NCI-H446 (cell line): ENCODE results near the gene KLRB1.
"Not testable (repeated sequence)": the region's sequence is repeated elsewhere in the genome, so short reads cannot be mapped to it uniquely, and the experiment has no call there.

Source experiments
- DNase-seq, 2 experiments: peaks; one replicate each; lab custom pipeline; 2025; lab: John Stamatoyannopoulos, UW

The KLRB1 gene

DNA sequence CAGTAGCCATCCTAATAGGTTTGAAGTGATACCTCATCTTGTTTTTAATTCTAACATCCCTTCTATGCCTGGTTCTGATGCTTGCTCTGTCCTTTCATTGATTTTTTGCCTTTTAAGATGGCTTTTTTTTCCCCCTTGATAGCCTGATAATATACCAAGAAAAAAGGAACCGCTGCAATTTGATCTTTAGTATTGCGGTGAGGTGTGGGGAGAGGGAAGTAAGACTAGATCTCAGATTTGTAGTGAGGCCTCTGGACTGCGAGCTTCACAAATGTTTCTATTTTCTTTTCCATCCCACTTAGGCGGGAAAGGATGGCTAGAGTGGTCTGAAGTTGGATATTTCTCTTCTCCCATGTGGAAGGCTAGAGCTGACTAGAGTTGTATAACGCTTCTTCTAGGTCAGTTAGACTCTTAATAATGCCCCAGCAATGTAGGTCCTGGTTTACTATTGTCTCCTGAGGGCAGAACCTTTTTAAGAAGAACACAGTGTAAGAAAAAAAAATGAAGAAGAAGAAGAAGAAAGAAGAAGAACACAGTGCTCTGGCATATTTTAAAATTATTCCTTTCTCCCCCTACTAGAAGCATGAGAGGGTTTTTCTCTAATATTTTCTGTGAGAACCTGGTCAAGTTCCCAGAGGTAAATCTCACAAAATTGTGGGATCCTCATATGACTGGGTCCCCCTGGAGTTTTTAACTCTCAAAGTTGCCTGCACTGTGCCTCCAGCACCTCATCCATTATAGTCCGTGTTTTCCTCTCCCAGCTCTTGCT, 11.9 kb upstream of the KLRB1 start:
- no peak for DNase-seq

DNA sequence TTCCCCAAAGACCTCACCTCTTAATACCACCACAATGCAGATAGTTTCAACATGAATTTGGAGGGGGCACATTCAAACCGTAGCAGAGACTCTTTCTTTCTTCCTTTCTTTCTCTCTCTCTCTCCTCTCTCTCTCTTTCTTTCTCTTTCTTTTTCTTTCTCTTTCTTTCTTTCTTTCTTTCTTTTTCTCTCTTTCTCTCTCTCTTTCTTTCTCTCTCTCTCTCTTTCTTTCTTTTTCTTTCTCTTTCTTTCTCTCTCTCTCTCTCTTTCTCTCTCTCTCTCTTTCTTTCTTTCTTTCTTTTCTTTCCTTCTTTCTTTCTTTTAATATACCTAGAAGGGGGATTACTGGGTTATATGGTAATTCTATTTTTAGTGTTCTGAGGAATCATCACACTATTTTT, 11.2 kb upstream of the KLRB1 start:
- not testable (repeated sequence) for DNase-seq

DNA sequence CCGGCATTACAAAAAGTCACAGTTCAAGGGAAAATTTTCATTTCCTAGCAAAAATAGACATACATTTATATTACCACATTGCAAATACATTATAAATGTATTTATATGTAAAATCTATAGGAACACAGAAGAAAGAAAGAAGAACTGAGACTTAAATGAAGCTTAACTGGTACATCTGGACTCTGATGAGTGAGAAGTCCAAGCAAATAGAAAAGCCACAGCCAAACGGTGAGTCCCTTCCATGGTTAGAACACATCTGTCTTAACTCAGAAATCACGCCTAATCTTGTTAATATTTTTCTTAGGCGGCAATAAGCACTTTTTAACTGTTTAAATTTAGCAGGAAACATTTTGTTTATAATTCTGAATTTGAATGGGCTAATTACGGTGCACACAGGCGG, 9.4 kb upstream of the KLRB1 start:
- no peak for DNase-seq

DNA sequence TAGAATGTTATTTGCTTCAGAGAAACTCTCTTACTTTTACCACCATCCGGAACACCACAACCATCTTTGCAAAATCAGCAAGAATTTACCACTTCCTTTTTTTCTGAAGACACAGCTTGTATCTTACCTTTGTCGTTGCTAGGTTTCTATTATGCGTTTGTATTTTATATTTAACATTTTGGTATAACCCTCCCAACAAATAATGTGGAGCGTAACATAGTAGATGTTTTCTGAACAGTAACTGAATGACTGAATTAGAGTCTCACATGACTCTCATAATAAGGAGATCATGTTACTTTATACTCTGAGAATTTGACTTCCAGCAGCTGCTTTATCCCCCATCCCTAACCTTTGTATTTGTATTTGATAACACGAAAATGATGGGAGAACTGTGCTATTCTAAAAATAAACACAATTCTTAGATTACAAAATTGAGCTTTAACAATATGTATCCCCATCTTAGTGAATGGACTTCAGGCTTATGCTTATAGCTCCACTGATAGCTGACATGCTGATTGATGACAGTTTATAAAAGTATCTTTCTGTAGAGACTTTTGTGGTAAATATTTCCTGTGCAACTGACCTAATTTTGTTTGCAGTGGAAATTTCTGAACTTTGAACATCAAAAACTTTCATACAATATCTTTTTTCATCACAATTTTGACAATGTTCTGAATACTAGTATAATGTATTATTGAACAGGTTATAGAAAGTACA, 7.9 kb upstream of the KLRB1 start:
- no peak for DNase-seq

DNA sequence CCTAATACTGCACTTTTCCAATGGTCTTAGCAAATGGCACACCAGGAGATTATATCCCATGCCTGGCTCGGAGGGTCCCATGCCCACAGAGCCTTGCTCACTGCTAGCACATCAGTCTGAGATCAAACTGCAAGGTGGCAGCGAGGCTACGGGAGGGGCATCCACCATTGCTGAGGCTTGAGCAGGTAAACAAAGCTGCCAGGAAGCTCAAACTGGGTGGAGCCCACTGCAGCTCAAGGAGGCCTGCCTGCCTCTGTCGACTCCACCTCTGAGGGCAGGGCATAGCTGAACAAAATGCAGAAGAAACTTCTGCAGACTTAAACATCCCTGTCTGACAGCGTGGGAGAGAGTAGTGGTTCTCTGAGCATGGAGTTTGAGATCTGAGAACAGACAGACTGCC, 2.9 kb upstream of the KLRB1 start:
- not testable (repeated sequence) for DNase-seq

DNA sequence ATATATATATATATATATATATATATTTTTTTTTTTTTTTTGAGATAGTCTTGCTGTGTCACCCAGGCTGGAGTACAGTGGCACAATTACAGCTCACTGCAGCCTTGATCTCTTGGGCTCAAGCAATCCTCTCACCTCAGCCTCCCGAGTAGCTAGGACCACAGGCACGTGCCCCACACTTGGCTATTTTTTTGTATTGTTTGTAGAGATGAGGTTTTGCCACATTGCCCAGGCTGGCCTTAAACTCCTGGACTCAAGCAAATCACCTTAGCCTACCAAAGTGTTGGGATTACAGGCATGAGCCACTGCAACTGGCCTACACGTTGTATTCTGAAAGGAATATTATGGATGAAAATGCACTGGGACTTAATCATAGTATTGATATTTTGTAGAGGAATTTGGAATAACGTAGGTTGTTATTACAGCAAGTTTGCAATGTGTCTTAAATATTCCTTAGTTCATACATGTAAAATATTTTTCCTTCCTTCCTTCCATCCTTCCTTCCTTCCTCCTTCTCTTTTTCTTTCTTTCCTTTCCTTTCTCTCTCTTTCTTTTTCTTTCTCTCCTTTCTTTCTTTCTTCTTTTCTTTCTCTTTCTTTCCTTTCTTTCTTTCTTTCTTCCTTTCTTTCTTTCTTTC, 862 bp downstream of the KLRB1 start:
- DNase-seq: no peak

DNA sequence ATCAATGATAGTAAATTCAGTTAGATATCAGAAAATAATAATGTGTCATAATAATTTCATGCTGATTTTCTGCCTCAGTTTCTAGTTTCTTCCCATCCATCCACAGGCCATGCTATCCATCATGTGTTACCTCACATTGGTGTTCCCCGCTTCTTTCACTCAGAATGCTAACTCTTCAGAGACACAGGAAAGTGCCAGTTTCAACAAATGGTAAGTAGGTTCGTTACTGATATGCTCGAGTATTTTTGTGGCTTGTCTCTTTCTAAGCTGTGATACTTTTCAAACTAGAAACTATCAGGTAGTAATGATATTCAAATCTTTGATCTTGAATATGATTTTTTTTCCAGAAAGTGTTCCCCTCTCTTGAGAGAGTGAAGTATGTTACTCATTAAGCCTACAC, 1.5 kb downstream of the KLRB1 start:
- DNase-seq: no peak

DNA sequence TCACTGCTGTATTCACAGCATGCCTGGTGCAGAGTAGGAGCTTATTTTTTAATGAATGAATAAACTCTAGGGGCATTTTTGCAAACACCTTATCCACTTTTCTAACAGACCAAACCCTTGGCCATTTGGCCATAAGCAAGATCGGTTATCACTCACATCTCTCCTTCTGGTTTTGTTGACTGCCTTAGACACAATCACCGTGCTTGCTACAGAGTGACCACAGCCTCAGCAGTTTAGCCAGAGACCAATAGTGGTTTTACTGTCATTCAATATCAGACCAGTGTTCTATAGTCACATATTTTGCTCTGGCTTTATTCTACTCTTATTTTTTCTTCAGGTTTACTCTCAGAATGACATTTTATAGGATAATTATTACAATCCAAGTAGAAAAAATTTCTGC, 2.2 kb downstream of the KLRB1 start:
- DNase-seq: no peak

DNA sequence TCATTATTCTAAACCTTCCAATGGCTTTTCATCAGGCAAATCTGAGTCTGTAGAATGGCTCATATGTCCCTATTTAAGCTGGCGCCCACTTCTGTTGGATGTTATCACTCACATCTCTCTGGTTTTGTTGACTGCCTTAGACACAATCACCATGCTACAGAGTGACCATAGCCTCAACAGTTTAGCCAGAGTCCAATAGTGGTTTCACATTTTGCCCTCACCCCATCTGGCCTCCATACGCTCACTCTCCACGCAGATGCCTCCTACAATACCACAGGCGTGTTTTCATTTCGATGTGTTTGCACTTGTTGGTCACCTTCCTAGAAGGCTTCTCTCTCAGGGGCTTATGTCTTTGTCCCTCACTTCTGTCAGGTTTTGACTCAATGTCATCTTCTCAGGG, 3.4 kb downstream of the KLRB1 start:
- DNase-seq: no peak

DNA sequence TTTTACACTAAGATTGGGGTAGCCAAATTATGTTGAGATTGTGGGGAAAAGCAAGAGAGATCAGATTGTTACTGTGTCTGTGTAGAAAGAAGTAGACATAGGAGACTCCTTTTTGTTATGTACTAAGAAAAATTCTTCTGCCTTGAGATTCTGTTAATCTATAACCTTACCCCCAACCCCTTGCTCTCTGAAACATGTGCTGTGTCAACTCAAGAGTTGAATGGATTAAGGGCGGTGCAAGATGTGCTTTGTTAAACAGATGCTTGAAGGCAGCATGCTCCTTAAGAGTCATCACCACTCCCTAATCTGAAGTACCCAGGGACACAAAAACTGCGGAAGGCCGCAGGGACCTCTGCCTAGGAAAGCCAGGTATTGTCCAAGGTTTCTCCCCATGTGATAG, 7.3 kb downstream of the KLRB1 start:
- not testable (repeated sequence) for DNase-seq

DNA sequence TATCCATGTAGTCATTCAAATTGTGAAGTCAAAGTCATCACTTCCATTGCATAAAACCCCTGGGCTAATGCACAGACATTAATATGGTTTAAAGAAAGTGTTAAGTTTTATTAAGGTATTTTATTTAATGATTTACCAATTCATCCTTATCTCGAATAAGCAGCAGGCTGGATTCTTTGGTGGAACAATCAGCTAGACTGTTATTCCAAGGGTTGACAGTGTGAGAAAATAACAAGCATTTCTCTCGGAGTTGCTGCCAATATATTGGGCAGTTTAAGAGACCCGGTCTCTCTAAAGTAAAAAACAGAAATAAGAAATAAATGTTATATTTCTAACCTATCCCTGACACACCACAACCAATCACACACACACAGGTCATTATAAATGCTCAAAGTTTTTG, 9.4 kb downstream of the KLRB1 start:
- no peak for DNase-seq

DNA sequence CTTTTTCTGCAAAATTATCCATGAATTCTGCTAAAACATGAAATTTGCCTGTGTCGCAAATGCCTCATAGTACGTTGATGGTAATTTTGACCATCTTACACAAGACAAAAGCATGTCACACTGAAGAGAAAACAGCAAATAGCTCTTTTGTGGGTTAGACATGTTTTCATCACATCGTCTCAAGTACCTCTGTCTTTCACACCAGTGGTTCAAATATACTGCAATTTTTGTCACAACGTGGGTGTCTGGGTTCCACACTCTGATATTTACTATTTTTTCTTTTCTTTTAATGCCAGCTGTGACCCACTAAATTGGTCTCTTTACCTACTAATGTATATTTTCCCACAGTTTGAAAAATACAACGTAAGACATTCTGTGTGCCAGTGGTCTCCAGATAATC, 10.4 kb downstream of the KLRB1 start:
- no peak for DNase-seq

DNA sequence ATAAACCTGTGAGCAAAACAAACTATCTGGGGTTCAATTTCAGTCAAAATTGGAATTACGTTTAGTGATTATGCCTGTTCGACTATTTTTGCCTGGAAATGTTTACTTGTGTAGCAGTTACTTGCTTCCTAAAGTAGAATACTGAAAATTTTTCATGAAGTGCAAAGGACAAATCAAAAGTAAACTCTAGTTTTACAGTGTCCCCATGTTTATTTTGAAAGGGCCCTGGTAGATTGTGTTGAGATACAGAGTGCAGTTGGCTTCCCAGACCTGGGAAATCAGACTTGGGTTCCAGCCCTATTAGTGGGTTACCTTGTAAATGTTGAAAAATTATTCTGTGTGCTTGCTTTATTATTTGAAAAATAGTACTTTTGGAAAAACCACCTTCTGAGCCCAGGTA, 17.3 kb downstream of the KLRB1 start:
- no peak for DNase-seq

DNA sequence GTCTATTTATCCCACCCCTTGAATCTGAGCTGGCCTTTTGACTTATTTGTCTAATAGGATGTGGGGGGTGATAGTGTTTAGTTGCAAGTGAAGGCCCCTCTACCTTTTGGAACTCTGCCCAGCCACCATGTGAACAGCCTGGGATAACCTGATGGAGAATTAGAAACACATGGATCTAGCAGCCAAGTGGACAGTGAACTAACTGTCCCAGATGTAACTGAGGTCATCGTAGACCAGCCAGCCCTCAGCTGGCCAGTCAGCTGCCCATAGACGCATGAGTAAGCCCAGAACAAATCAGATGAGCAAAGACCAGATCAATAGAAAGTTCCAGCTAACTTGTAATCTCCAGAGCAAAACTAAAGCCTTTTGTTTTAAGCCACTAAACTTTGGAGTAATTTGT, 19.0 kb downstream of the KLRB1 start:
- no peak for DNase-seq

DNA sequence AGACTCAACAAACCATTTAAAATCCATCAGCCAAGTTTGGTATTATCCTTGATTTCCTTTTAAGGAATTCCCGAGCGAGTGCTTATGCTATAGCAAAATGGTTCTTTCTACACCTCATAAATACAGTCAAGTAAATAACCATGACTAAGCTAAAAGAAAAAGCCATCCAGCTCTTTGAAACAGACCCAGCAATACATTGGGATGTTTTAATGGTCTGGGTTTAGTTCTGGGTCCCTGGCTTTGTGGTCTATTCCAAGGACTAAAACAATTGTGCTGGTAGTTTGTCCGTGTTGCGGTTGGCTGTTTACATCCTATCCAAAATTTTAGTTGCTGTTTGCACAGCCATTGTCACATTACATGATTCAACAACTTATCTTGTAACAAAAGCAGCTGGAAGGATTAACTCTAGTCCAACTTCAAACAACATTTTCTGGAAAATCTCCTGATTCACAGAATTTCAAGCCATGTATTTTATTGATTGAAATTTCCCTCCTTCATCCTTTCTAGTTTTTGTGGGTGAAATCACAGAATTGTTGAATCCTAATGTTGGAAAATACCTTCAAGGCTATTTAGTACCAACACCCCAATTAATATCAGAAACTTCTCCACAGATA, 19.6 kb downstream of the KLRB1 start:
- DNase-seq: no peak

DNA sequence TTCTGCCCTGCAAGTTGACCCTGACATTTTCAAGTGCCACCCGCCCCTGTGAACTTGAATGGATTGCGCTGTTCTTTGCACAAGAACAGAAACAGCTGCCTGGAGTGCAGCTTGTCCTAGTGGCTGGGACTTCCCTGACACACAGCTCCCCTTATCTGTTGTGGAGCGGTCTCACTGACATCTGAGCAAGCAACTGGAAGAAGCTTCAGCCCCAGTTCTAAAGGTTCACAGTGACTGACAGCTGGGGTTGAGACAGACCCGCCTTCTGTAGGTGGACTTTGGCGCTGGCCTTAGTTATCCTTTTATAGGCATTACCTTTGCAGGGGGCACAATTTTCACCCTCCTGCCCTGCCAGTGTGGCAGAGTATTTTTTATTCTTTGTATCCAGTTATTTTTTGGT, 30.0 kb downstream of the KLRB1 start:
- DNase-seq: not testable (repeated sequence)

DNA sequence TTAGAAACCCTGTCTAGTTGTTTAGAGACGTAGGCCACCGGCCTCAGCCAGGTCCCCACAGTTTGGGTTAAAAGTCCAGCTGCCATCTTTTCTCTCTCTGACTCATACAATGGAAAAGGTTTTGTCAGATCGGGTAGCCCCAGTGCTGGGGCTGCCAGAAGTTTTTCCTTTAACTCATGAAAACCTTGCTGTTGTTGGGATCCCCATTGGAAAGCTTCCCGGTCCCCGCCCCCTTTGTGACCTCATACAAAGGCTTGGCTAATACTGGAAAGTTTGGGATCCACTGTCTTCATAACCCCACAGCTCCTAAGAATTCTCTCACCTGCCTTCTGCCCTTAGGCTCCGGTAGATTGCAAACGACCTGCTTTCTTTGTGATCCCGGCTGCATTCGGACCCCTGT, 40.6 kb downstream of the KLRB1 start:
- DNase-seq: not testable (repeated sequence)

DNA sequence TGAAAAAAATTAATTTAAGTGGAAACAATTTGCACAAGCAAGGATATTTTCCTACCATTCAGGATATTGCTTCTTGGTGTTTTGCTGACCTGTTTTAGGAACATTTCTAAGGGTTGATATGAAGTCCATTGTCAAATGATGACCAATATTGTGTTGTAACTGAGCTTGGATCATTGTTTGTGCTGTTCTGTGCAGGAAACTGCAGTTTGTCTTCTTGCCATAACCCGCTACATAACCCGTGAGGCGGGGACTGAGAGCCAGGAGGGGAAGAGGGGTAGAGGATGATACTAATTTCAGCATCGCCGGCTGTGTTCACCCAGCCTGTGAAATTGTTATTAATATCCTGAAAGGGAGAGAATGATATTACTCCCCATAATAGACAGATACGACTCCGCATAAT, 41.6 kb downstream of the KLRB1 start:
- not testable (repeated sequence) for DNase-seq

DNA sequence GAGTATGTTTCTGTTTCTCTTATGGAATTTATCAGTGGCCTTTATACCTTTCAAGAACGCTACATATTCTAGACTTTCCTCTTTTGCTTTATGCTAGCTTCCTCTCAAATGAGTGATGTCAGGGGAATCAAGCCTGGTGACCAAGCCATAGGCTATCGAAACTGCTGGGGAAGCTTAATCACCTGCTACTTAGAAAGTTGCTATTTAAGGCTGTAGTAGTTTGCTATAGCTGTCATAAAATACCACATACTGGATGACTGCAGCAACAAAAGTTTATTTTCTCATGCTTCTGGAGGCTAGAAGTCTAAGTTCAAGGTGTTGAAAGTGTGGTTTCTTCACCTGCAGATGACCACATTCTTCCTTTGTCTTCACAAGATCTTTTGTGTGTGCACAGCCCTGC, 43.3 kb downstream of the KLRB1 start:
- not testable (repeated sequence) for DNase-seq

DNA sequence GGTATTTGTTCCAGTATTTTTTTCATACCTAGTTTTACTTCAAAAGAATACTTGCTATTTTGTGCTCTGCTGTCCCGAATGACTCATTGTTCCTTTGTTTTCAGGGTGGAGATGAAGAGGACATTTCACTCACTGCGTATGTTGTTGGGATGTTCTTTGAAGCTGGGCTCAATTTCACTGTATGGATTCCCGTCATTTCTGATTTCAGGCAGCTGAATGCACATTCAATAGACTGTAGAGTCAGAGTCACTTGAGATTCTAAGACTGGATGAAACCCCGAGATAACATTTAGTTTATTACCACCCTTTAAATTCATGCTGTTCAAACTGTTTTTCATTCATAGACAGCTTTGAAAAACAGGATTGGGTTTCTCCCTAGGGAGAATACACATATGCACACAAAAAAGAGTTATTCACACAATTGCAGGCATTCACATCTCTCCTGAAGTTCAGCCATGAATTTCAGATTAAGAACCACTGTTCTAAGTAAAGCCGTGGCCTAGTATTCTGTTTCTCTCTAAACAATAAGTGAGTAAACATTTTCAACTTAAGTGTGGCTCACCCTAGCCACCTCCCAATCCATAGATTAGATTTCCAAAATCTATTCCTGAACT, 44.8 kb downstream of the KLRB1 start:
- DNase-seq: not testable (repeated sequence)

DNA sequence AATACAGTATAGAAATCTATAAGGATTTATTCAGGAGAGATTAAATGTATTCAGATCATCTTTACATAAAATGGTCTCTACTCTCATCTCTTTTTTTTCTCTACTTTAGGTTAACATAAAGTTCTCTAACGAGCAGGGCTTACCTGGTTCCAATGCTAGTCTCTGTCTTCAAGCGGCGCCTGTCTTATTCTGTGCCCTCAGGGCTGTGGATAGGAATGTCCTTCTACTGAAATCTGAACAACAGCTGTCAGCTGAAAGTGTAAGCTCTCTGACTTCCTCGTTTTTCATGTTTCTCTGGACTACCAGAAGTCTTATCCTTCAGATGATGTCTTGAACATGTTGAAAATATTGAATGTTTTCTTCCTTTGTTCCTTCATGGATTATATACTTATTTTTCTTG, 62.2 kb downstream of the KLRB1 start:
- not testable (repeated sequence) for DNase-seq
